Breast epithelium (tissue), 4 donors: ENCODE data around the gene SWAP70. TPM values are rescaled to one million over a fixed set of nuclear protein-coding genes. Genes with fewer than 3 reads are reported as not detected.

ENCODE experiments used
- DNase-seq, 2 donors: peaks; one replicate each; pipeline ENCODE4 v3.0.0-alpha.2; 2019; ENCODE audit warnings: low spot score in 2 of 2
- H3K27ac ChIP-seq, 2 donors: fragments of 200-600 bp; sonication (generic) in 1 of 2; one replicate each; pipeline ENCODE4 v1.5.1; 2016 to 2019; ENCODE audit warnings: mild to moderate bottlenecking in 1 of 2
- H3K27me3 ChIP-seq, 2 donors: fragments of 200-600 bp; sonication (generic) in 1 of 2; one replicate each; pipeline versions ENCODE4 v1.5.1 to v1.6.0; 2017 to 2019; ENCODE audit warnings: control low read depth in 1 of 2, mild to moderate bottlenecking in 1 of 2
- H3K36me3 ChIP-seq: fragments of 200-600 bp; one replicate; pipeline ENCODE4 v1.5.1; 2019
- H3K4me1 ChIP-seq, 2 donors: fragments of 200-600 bp; sonication (generic); one replicate each; pipeline ENCODE4 v1.5.1; 2016 to 2019; ENCODE audit warnings: control low read depth in 1 of 2
- H3K4me3 ChIP-seq, 3 donors: fragments of 200-600 bp; sonication (generic); 1 replicate in 2 of 3; 2 replicates in 1 of 3; pipeline ENCODE4 v1.5.1; 2016 to 2019; ENCODE audit warnings: mild to moderate bottlenecking in 3 of 3, moderate library complexity in 2 of 3
- H3K9me3 ChIP-seq, 2 donors: fragments of 200-600 bp; sonication (generic) in 1 of 2; one replicate each; pipeline ENCODE4 v1.5.1; 2016 to 2019; ENCODE audit warnings: control low read depth in 1 of 2
- CTCF ChIP-seq, 3 donors: fragments of 450-650 bp; IDR thresholded peaks; one replicate each; pipeline ENCODE4 v1.5.1; 2016 to 2017; ENCODE audit warnings: antibody characterized with exemption in 3 of 3, mild to moderate bottlenecking in 3 of 3, moderate library complexity in 3 of 3
- POLR2A ChIP-seq: fragments of 450-650 bp; IDR thresholded peaks from one replicate; pipeline ENCODE4 v1.6.1; 2016; ENCODE audit warnings: antibody characterized with exemption, mild to moderate bottlenecking, moderate library complexity
- POLR2AphosphoS5 ChIP-seq, 3 donors: sonication (generic); formaldehyde crosslinking; IDR thresholded peaks; one replicate each; pipeline ENCODE4 v1.6.1; 2017; ENCODE audit warnings: antibody characterized with exemption in 3 of 3
- intact Hi-C: fragments of 100-400 bp; cut with DNase I; formaldehyde crosslinking; loops from one replicate; pipeline ENCODE4 v1.15.1; 2023; ENCODE audit warnings: low total_unique reads
- total RNA-seq, 3 donors: library from RNA; depleted of rRNA; stranded (reverse); fragments of >200 nt; gene quantifications; one replicate each; pipeline ENCODE4 v1.1.0, GENCODE V29; 2016

Gene SWAP70
- total RNA-seq, 3 donors from 2014 or later, result 36.8 to 64.5 (median 60.6) TPM

- intact Hi-C loops, result no loop called here
- no peaks in the 10 kb centered on the region for H3K27me3 ChIP-seq
- H3K4me3 ChIP-seq, result no peak overlapping the region
- H3K36me3 ChIP-seq, result no peaks in the 10 kb centered on the region
- H3K9me3 ChIP-seq, result no peaks in the 10 kb centered on the region
- TF ChIP-seq POLR2AphosphoS5 (IDR thresholded peaks at IDR 0.05) (no peak), POLR2A (no peak), CTCF (IDR thresholded peaks at IDR 0.05) (no peak)
- DNase-seq, result no peak
- H3K27ac ChIP-seq, result no peak overlapping the region
- no peaks in the 10 kb centered on the region for H3K4me1 ChIP-seq
Measured at GRCh38 chr11:9731256-9731655, 67.4 kb downstream of the SWAP70 start.

- no peaks in the 10 kb centered on the region for H3K36me3 ChIP-seq
- no peak overlapping the region for H3K27ac ChIP-seq
- H3K4me1 ChIP-seq, result no peaks in the 10 kb centered on the region
Measured at GRCh38 chr11:9732453-9732852, 68.6 kb downstream of the SWAP70 start.

GRCh38 chr11:9733212-9733611, 69.3 kb downstream of the SWAP70 start:
- intact Hi-C loops, result no loop called here
- no peak for DNase-seq

More at GRCh38 chr11:9732453-9732852, 68.6 kb downstream of the SWAP70 start:
- H3K4me3 ChIP-seq, result no peak overlapping the region
- intact Hi-C loops, result no loop called here
- H3K9me3 ChIP-seq, result no peaks in the 10 kb centered on the region
- TF ChIP-seq CTCF (IDR thresholded peaks at IDR 0.05) (no peak), POLR2A (no peak), POLR2AphosphoS5 (IDR thresholded peaks at IDR 0.05) (no peak)
- no peak for DNase-seq
- H3K27me3 ChIP-seq, result no peaks in the 10 kb centered on the region

GRCh38 chr11:9735236-9735635, 71.4 kb downstream of the SWAP70 start:
- TF ChIP-seq CTCF (IDR thresholded peaks at IDR 0.05), result no peak
- Histone ChIP-seq H3K4me3 (no peak overlapping the region), H3K27ac (no peak overlapping the region), H3K27me3 (no peaks in the 10 kb centered on the region), H3K9me3 (no peaks in the 10 kb centered on the region), H3K4me1 (no peaks in the 10 kb centered on the region), H3K36me3 (no peaks in the 10 kb centered on the region)
- intact Hi-C loops, result no loop called here
- DNase-seq, result no peak

More at GRCh38 chr11:9733212-9733611, 69.3 kb downstream of the SWAP70 start:
- no peaks in the 10 kb centered on the region for H3K36me3 ChIP-seq
- H3K27ac ChIP-seq, result no peak overlapping the region
- no peaks in the 10 kb centered on the region for H3K9me3 ChIP-seq
- no peaks in the 10 kb centered on the region for H3K27me3 ChIP-seq
- H3K4me3 ChIP-seq, result no peak overlapping the region
- no peak for TF ChIP-seq CTCF (IDR thresholded peaks at IDR 0.05)
- TF ChIP-seq POLR2A, result no peak
- no peak for TF ChIP-seq POLR2AphosphoS5 (IDR thresholded peaks at IDR 0.05)
- no peaks in the 10 kb centered on the region for H3K4me1 ChIP-seq

GRCh38 chr11:9735919-9736318, 72.0 kb downstream of the SWAP70 start:
- no peak for DNase-seq
- Histone ChIP-seq H3K4me1 (no peaks in the 10 kb centered on the region), H3K36me3 (no peaks in the 10 kb centered on the region), H3K27me3 (no peaks in the 10 kb centered on the region), H3K4me3 (no peak overlapping the region), H3K27ac (no peak overlapping the region), H3K9me3 (no peaks in the 10 kb centered on the region)
- no peak for TF ChIP-seq CTCF (IDR thresholded peaks at IDR 0.05)
- TF ChIP-seq POLR2AphosphoS5 (IDR thresholded peaks at IDR 0.05), result no peak
- TF ChIP-seq POLR2A, result no peak
- intact Hi-C loops, result no loop called here
